Fibroblast of lung (primary cell): Measurements from ENCODE around the gene CCDC92. TPM values are rescaled to one million over a fixed set of nuclear protein-coding genes. Genes with fewer than 3 reads are reported as not detected.
A peak's percentile ranks its signal among the peaks of the same experiment; 100 is the strongest.

Source experiments
- DNase-seq, 2 donors: peaks; one replicate each; pipeline versions ENCODE4 v3.0.0 to v3.0.0-alpha.2; 2010; ENCODE audit warnings: low read depth in 2 of 2
- H2AFZ ChIP-seq: 2 replicates; pipeline ENCODE4 v1.5.1; 2012; ENCODE audit warnings: low read length, control low read depth, inconsistent platforms
- H3K27ac ChIP-seq: 2 replicates; pipeline ENCODE4 v1.5.1; 2011; ENCODE audit warnings: low read length, control low read depth; ENCODE audit not compliant: insufficient read depth
- H3K27me3 ChIP-seq: 2 replicates; pipeline ENCODE4 v1.5.1; 2011; ENCODE audit warnings: mild to moderate bottlenecking, low read length; ENCODE audit not compliant: control insufficient read depth, insufficient read depth
- H3K36me3 ChIP-seq: 2 replicates; pipeline ENCODE4 v1.5.1; 2011; ENCODE audit warnings: low read length; ENCODE audit not compliant: control insufficient read depth, insufficient read depth
- H3K4me1 ChIP-seq: 2 replicates; pipeline ENCODE4 v1.5.1; 2011; ENCODE audit warnings: low read length; ENCODE audit not compliant: control insufficient read depth, insufficient read depth; ENCODE audit errors: extremely low read depth
- H3K4me2 ChIP-seq: 2 replicates; pipeline ENCODE4 v1.5.1; 2011; ENCODE audit warnings: low read length, control low read depth; ENCODE audit not compliant: insufficient read depth; ENCODE audit errors: extremely low read depth
- H3K4me3 ChIP-seq, 4 experiments: fragments of 200-600 bp in 1 of 4; sonication (generic) in 1 of 4; replicated peaks in 1 of 4; 2 replicates each; pipeline ENCODE4 v1.5.1; 2011 to 2016; ENCODE audit warnings: low read length in 4 of 4, low read depth in 3 of 4, mild to moderate bottlenecking in 3 of 4, control low read depth in 2 of 4, inconsistent platforms in 1 of 4, mixed read lengths in 1 of 4; ENCODE audit not compliant: insufficient read depth in 1 of 4; ENCODE audit errors: control extremely low read depth in 1 of 4
- H3K79me2 ChIP-seq: 2 replicates; pipeline ENCODE4 v1.5.1; 2012; ENCODE audit warnings: mild to moderate bottlenecking, low read length, inconsistent platforms; ENCODE audit not compliant: control insufficient read depth, insufficient read depth
- H3K9ac ChIP-seq: 2 replicates; pipeline ENCODE4 v1.5.1; 2011; ENCODE audit warnings: mild to moderate bottlenecking, low read length, control low read depth; ENCODE audit not compliant: insufficient read depth
- H3K9me3 ChIP-seq: 2 replicates; pipeline ENCODE4 v1.5.1; 2012; ENCODE audit warnings: low read depth, low read length; ENCODE audit not compliant: control insufficient read depth, insufficient read depth
- H4K20me1 ChIP-seq: 2 replicates; pipeline ENCODE4 v1.5.1; 2011; ENCODE audit warnings: low read length; ENCODE audit not compliant: control insufficient read depth, insufficient read depth; ENCODE audit errors: extremely low read depth
- EZH2 ChIP-seq: IDR thresholded peaks from 2 replicates; pipeline ENCODE4 v1.5.1; 2012; ENCODE audit warnings: low read length, control low read depth, mild to moderate bottlenecking; ENCODE audit errors: missing control alignments
- polyA plus RNA-seq, 2 donors: library from polyadenylated mRNA; depleted of rRNA in 1 of 2; stranded (reverse) in 1 of 2; unstranded in 1 of 2; fragments of >200 nt; gene quantifications; 2 replicates each; pipeline ENCODE4 v1.2.1, GENCODE V29; 2011 to 2012; ENCODE audit warnings: missing spikeins in 1 of 2
- total RNA-seq: library from RNA; depleted of rRNA; stranded (reverse); fragments of >200 nt; gene quantifications from 2 replicates; pipeline ENCODE4 v1.2.1, GENCODE V29; 2014
- TF ChIP-seq, protein P1 (sequence below), 2 donors: IDR thresholded peaks in 1 of 2; conservative IDR thresholded peaks in 1 of 2; 1 replicate in 1 of 2; 2 replicates in 1 of 2; pipeline ENCODE4 v1.5.1; 2011 to 2012; ENCODE audit warnings: low read length in 2 of 2, control low read depth in 1 of 2, inconsistent platforms in 1 of 2, low read depth in 1 of 2, mild to moderate bottlenecking in 1 of 2

CCDC92 gene
- total and polyA plus RNA-seq, 2 donors (not counting 1 experiment from before 2014, with no cell fraction given), result 13.2 to 42.3 TPM

DNA sequence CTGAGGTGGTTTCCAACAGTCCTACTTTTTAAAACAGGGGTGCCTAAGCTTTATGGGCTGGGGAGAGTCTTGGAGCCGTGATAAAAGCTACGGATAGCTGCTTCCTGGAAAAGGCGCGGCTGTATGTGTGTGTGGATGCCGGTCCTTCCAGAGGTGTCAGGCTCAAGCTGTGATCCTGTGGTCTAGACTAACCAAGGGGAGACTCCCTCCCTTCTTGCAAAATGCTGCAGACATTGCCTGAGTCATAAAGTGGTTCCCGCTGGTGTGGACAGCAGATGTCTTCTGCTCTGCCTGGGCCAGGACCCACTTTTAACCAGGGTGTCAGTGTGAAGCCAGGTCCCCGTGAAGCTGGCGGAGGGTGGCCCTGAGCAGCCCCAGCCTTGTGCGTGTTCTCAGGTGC is 37.8 kb downstream of the CCDC92 start:
- H4K20me1 ChIP-seq, result no peaks in the 10 kb centered on the region
- no peak overlapping the region for H3K27ac ChIP-seq
- DNase-seq, result peak; percentile 33 to 63
- no peak overlapping the region for H3K4me3 ChIP-seq
- no peak overlapping the region for H2AFZ ChIP-seq
- H3K4me2 ChIP-seq, result no peak overlapping the region
- H3K27me3 ChIP-seq, result no peaks in the 10 kb centered on the region
- peaks cover 2% of the 10 kb centered on the region for H3K36me3 ChIP-seq
- no peak overlapping the region for H3K9ac ChIP-seq
- no peaks in the 10 kb centered on the region for H3K4me1 ChIP-seq
- no peaks in the 10 kb centered on the region for H3K9me3 ChIP-seq
- H3K79me2 ChIP-seq, result no peaks in the 10 kb centered on the region
- TF ChIP-seq, protein P1, sequence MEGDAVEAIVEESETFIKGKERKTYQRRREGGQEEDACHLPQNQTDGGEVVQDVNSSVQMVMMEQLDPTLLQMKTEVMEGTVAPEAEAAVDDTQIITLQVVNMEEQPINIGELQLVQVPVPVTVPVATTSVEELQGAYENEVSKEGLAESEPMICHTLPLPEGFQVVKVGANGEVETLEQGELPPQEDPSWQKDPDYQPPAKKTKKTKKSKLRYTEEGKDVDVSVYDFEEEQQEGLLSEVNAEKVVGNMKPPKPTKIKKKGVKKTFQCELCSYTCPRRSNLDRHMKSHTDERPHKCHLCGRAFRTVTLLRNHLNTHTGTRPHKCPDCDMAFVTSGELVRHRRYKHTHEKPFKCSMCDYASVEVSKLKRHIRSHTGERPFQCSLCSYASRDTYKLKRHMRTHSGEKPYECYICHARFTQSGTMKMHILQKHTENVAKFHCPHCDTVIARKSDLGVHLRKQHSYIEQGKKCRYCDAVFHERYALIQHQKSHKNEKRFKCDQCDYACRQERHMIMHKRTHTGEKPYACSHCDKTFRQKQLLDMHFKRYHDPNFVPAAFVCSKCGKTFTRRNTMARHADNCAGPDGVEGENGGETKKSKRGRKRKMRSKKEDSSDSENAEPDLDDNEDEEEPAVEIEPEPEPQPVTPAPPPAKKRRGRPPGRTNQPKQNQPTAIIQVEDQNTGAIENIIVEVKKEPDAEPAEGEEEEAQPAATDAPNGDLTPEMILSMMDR (conservative IDR thresholded peaks at IDR 0.05 in 1 of 2, IDR thresholded peaks at IDR 0.05 in 1 of 2; ENCODE audit: low read depth in 1 of 2, low read length in 2 of 2), result no peak
- no peak for TF ChIP-seq EZH2

DNA sequence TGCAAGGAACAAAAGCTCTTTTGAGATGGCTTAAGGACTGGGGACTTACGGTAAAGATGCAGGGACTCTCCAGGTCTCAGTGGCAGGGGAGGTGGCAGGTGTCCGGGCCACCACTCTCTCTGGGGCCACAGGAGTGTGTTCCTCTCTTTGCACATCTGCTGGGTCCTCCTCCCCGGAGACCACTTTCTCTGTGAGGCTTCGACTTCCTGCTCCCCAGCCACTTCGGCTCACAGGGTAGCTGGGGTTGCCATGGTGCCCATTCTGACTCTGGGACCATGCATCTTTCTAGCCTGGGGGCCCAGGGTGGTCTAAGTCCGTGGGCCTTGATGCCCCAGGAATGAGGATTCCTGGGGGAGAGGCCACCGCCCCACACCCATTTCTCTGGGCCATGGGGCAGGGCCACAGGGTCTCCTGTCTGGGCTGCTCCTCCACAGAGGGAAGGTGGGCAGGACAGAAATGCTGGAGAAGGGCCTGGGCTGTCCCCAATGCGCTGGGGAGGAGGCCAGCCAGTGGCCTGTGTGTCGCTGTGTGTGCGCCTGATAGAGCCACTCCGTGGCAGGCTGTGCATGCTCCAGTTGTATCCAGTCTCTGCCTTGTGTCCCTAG is 38.5 kb downstream of the CCDC92 start:
- H3K36me3 ChIP-seq, result peaks cover 2% of the 10 kb centered on the region
- no peak overlapping the region for H2AFZ ChIP-seq
- DNase-seq, result no peak
- no peak overlapping the region for H3K9ac ChIP-seq
- H3K27me3 ChIP-seq, result no peaks in the 10 kb centered on the region
- H3K79me2 ChIP-seq, result no peaks in the 10 kb centered on the region
- H3K27ac ChIP-seq, result no peak overlapping the region
- no peak for TF ChIP-seq EZH2
- TF ChIP-seq, protein P1 (conservative IDR thresholded peaks at IDR 0.05 in 1 of 2, IDR thresholded peaks at IDR 0.05 in 1 of 2; ENCODE audit: low read depth in 1 of 2, low read length in 2 of 2), result no peak
- no peak overlapping the region for H3K4me2 ChIP-seq
- no peaks in the 10 kb centered on the region for H3K4me1 ChIP-seq
- no peaks in the 10 kb centered on the region for H4K20me1 ChIP-seq
- H3K9me3 ChIP-seq, result no peaks in the 10 kb centered on the region
- H3K4me3 ChIP-seq, result no peak overlapping the region

DNA sequence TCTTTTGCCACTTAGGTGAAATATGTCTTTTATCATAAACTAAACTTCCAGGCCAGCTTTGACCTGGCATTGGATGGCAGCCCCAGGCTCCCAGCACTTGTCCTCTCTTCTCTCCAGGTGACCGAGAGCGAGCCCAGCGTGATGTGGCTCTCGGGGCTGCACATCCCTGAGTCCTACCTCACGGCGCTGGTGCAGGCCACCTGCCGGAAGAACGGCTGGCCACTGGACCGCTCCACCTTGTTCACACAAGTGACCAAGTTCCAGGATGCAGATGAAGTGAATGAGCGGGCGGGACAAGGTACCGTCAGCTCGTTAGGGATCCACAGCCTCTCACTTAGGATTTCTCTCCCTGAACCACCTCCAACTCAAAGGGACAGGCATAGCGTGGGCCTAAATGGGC is 39.4 kb downstream of the CCDC92 start:
- Histone ChIP-seq H3K9ac (no peak overlapping the region), H2AFZ (no peak overlapping the region), H3K79me2 (no peaks in the 10 kb centered on the region), H3K9me3 (no peaks in the 10 kb centered on the region), H3K27ac (no peak overlapping the region), H3K36me3 (peaks cover 2% of the 10 kb centered on the region), H3K4me3 (no peak overlapping the region), H3K4me1 (no peaks in the 10 kb centered on the region), H3K4me2 (no peak overlapping the region), H3K27me3 (no peaks in the 10 kb centered on the region), H4K20me1 (no peaks in the 10 kb centered on the region)
- no peak for DNase-seq
- TF ChIP-seq EZH2, result no peak
